ENCODE measurements around the gene ZAP70.

DNA sequence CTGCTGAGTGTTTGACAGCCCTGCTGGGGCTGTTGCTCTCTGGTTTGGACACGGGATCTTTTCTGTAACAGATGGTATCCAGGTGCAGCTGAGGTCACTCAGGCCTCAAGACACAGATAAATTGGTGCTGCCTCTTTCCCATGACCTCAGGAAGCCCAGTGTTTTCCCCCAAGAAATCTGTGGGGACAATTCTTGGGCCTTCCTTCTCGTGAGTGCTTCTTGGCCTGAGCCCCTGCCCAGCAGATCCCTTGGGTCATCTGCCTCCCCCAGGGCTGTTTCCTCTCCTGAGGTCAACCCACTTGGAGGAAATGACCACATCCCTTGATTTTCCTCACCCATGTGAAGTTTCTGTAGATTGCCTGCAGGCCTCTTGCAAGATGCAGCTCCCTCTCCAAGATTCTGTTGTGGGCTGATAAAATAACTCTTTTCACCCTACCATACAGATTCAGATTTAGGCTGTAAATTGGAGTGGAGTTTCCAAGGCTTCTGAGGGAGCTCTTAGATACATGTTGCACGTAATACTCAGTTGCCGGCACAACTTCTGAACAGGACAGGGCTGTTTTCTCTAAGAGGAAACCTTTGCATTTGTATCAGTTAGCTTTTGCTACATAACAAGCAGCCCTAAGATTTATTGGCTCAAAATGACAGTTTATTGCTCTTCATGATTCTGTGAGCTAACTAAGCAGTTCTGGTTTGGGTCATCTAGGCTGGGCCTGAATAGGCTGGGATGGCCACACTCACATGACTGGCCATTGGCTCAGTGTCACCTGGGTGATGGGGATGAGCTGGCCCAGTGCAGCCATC lies 13.1 kb downstream of the ZAP70 start:
- TF ChIP-seq, protein P1, sequence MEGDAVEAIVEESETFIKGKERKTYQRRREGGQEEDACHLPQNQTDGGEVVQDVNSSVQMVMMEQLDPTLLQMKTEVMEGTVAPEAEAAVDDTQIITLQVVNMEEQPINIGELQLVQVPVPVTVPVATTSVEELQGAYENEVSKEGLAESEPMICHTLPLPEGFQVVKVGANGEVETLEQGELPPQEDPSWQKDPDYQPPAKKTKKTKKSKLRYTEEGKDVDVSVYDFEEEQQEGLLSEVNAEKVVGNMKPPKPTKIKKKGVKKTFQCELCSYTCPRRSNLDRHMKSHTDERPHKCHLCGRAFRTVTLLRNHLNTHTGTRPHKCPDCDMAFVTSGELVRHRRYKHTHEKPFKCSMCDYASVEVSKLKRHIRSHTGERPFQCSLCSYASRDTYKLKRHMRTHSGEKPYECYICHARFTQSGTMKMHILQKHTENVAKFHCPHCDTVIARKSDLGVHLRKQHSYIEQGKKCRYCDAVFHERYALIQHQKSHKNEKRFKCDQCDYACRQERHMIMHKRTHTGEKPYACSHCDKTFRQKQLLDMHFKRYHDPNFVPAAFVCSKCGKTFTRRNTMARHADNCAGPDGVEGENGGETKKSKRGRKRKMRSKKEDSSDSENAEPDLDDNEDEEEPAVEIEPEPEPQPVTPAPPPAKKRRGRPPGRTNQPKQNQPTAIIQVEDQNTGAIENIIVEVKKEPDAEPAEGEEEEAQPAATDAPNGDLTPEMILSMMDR (conservative IDR thresholded peaks at IDR 0.05 in 1 of 2, IDR thresholded peaks at IDR 0.05 in 1 of 2; ENCODE audit: low read depth in 1 of 2, low read length in 2 of 2): no peak
- no peak for TF ChIP-seq EZH2 (IDR thresholded peaks at IDR 0.05; ENCODE audit: low read length, missing control alignments)

Data from fibroblast of lung (primary cell).